GM04504 (cell line): ENCODE results near the gene DDX1.

Source experiments
- DNase-seq: peaks from one replicate; pipeline ENCODE4 v3.0.0-alpha.2; 2012; ENCODE audit warnings: low read depth

DDX1 gene

DNA sequence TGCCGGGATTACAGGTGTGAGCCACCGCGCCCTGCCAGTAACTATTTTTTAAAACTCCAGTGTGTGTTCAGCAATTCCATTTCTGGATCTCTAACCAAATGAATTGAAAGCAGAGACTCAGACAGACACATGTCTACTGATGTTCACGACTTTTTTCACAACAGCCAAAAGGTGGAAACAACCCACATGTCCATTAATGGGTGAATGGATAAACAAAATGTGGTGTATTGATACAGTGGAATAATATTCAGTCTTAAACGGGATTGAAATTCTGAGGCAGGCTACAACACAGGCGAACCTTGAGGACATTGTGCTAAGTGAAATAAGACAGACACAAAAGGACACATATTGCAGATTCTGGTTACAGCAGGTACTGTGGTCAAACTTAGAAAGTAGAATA lies 55.0 kb downstream of the DDX1 start:
- DNase-seq, result no peak

DNA sequence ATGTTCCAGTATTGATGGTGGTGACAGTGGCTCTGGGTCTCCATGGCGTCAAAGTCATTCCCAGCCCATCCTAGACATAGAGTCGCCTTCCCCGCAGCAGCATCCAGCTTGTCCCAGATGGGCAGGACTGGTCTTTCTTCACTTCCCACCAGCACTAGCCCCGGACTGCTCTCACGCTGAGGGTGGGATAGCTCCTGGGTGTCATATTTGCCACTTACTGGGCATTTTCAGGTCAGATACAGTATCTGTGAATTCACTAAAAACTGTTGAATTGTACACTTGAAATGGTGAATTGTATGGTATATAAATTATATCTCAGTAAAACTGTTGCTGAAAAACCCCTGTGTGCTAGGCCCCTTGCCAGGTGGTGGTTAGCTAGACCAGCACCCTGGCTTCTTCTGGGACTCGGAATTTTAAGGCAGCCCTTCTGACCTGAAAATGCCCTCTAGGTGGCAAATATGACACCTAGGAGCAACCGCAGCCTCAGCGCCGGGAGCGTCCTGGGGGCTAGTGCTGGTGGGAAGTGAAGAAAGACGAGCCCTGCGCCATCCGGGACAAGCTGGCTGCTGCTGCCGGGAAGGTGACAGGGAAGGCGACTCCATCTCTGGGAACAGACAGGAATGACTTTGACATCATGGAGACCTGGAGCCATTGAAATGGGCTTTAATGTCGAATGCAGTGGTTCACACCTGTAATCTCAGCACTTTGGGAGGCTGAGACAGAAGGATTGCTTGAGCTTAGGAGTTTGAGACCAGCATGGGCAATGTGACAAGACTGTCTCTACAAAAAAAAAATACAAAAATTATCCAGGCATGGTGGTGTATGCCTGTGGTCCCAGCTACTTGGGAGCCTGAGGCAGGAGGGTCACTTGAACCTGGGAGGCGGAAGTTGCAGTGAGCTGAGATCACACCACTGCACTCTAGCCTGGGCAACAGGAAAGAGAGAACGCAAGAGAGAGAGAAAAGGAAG lies 56.2 kb downstream of the DDX1 start:
- no peak for DNase-seq

DNA sequence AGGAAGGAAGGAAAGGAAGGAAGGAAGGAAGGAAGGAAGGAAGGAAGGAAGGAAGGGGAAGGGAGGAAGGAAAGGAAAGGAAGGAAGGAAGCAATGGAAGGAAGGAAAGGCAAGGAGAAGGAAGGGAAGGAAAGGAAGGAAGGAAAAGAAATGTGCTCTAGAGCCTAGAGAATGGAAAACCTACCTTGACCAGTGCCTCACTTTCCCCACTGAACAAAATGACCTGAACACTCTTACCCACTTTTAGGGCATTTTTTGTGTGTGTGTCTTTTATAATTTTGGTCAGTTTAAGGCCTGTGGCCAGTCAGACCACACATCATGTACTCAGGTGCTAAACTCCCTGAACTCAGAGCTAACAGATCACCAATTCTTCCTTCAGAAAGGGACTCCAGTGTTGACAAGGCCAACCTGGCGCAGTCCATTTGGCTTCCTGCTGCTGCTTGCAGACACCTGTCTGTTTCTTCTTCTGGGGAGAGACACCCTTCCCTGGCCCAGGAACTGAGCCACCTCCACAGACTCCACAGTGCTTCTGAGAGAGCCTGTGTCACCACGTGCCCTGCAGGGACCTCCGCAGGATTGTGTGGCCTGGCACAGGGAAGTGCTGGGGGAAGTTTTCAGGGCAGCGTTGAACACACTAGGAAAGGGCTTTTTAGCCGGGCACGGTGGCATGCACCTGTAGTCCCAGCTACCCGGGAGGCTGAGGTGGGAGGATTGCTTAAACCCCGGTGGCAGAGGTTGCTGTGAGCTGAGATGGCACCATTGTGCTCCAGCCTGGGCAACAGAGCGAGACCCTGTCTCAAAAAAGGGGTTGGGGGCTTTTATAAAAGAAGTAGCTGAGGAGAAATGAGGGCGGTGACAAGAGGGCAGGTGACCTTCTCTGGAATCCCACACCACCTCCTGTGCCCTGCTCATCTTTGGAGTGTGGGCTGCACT lies 57.2 kb downstream of the DDX1 start:
- no peak for DNase-seq

GRCh38 chr2:15649561-15650255 lies 58.0 kb downstream of the DDX1 start:
- DNase-seq, result no peak

DNA sequence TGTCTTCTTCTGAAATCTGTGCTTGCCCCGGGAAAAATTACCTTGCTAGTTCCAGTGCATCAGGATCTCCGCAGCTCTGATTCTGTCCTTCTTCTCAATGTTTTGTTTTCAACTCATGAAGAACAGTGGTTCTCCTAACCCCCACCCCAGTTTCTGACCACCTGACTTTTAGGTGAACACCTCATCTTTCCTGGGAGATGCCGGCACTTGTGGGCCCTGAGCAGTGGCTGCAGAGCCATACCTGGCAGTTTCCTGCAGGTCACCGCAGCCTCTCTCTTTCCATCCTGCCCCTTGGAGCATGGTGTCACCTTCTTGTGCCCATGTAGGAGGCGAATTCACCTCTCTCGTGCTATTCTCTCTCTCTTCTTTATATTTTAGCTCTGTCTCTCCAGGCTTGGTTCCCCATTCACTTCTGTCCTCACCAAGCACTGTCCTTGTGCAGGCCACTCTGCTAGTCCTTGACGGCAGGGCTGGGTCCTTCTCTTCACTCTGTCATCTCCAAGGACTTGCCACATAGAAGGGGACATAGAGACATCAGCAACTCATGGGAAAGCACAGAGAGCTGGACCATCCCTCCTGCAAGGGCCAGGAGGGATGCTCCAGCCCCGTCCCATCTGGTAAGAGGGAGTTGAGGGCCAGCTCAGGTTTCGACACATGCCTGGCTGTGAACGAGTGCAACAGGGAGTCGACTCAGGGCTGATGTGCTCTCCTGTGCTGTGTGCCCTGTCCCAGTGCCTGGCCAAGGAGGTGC lies 59.1 kb downstream of the DDX1 start:
- DNase-seq, result no peak

DNA sequence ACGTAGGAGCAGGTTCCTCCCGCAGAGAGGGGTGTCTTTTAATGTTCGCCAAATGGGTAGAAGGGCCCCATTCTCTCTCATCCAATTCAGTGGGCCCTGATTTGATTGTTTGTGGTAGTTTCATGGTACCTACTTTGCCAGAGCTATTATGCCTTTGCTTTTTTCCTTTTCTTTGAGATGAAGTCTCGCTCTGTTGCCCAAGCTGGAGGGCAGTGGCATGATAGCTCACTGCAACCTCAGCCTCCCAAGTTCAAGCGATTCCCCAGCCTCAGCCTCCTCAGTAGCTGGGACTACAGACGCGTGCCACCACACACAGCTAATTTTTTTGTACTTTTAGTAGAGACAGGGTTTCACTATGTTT lies 59.7 kb downstream of the DDX1 start:
- DNase-seq, result no peak

DNA sequence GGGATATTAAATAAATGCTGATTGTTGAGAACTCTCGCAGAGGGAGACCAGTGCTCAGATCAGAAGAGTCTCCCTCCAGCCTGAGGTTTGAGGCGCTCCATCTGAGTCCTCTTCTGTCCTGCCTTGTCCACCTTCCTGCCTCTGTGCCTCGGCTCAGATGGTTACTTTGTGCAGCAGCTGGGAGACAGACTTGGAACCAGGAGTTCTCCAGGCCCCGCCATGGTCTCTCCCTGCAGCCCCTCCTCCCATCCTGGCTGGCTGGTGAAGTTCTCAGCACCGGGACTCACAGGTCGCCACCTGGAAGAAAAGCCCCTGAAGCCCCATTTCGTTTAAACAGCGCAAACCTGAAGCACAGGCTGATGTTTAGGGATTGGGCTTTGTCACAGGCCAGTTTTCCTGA lies 60.6 kb downstream of the DDX1 start:
- no peak for DNase-seq

GRCh38 chr2:15652801-15653200 lies 61.1 kb downstream of the DDX1 start:
- DNase-seq, result no peak

DNA sequence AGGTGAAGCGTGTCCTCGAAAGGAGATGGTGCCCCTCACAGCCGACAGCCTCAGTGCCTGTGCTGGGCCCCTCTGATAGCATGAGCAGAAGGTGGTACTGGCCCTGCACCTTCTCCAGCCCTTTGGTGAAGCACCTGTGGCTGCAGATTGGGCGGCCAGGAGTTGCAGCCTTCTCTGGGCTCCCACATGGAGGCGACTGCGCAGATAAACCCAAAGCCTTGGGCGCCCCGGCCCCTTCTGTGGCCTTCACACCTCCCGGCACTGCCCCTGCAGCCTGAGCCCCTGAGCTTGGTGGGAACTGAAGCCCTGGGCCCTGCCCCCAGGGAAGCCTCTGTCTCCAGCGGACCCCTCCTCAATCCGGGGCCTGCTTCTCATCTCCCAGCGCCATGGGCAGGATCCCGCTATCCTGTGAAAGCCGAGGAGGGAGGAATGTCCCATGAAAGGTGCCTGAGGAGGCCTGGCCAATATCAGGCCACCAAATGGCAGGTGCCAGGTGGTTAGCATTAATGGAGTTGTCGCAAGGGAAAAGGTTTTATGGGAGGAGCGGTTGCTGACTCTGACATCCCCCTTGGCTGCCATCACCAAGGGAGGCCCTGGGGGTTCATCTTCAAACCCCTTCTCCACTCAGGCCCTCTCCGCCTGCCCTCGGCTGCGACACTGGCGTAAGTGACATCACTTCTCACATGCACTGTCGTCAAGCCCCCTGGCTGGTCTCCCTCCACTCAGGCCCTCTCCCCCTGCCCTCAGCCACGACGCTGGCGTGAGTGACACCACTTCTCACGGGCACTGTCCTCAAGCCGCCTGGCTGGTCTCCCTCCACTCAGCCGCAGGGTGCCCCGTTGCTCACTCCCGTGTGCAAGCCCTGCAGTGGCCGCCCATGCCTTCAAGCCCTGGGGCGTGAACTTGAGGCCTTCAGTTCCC lies 62.4 kb downstream of the DDX1 start:
- no peak for DNase-seq

DNA sequence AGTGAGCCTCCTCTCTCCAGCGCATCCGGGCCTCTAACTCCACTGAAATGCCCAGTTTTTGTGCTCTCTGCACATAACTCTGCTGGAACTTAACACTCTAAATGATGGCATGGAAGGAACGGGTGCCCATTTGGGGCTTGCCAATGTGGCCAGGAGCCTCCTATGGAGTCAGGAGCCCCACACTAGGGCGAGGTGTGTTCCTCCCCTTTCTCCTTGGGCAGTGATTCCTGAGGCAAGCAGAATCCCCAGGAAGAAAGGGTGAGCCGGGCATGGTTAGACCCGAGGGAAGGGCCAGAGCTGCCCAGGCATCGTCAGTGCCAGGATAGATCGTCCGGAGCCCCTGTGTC lies 63.0 kb downstream of the DDX1 start:
- no peak for DNase-seq

DNA sequence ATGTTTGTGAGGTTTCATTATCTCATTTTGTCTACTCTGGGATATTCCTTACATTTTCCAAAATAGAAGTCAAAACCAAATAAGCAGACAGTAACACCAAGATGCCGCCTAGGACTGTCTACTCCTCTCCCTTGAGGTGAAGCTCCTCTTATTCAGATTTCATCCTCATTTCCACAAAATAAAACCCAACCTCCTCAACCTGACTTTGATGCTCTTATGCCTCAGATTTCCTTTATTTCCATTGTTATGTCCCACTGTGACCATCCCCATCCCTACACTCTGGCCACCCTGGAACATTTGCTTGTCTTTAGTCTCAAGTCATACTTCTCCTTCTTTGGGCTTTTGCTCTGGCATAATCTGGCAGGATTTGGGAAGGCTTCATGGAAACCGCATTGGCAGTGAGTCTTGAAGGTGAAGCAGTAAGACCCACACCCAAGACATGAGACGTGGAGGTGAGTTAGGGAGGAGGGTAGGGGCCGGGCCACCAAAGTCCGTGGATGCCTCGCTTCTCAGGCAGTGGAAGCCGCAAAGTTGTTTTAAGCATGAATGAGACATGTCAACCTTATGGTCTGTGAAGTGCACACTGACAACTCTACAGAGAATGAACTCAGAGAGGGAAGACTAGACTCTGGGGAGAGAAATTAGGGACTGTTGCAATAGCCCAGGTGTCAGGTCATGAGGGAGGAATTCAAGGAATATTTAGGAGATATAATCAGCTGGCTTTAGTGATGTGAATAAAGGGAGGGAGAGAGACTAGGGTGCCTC lies 63.6 kb downstream of the DDX1 start:
- no peak for DNase-seq

- DNase-seq, result no peak
Observed at GRCh38 chr2:15656090-15656489, 64.4 kb downstream of the DDX1 start.

- no peak for DNase-seq
Observed at GRCh38 chr2:15657759-15658158, 66.1 kb downstream of the DDX1 start.

DNA sequence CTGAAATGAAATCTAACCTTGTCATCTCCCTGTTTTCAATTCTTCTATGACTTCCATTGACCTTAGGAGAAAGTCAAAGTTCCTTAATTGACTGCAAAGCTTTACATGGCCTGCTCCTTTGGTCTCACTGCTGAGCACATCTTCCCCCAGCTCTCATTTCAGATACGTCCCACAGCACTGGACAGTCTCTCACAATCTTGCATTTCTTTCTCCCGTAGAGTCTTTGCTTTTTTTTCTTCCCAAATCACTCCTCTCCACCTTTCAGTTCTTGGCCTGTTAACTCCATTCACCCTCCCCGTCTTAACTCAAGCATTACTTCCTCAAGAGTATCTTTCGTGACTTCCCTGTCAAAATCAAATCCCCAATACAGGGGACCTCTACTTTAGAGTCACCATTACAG lies 67.2 kb downstream of the DDX1 start:
- no peak for DNase-seq

GRCh38 chr2:15660491-15661294 lies 69.0 kb downstream of the DDX1 start:
- DNase-seq, result no peak

DNA sequence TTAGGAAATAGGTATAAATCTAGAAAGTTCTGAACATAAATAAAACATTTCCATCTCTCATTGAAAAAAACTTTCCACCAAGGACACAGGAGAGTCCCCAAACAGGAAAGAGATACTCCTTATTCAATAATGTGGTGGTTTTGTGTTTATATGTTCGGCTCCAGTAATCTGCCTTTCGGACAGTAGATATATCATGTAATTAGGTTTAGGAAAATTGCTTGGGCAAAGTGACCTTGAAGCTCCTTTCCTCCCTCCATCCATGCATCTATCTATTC lies 69.6 kb downstream of the DDX1 start:
- no peak for DNase-seq

GRCh38 chr2:15662026-15662425 lies 70.4 kb downstream of the DDX1 start:
- DNase-seq, result no peak

- no peak for DNase-seq
Observed at GRCh38 chr2:15662579-15662978, 70.9 kb downstream of the DDX1 start.

DNA sequence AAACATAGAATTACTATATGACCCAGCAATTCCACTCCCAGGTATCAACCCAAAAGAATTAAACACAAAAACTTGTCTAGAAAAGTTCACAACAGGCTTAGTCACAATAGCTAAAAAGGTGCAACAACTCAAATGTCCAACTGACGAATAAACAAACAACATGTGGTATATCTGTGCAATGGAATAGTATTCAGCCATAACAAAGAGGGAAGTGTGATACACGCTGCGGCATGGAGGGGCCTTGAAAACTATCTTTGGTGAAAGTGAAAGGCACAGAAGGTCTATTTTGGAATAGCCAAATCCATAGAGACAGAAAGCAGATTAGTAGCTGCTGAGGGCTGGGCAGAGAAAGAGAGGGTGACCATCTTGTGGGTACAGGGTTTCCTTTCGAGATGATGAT lies 72.1 kb downstream of the DDX1 start:
- no peak for DNase-seq
